Skeletal muscle tissue (tissue), 4 donors: ENCODE results near the gene NRP1. TPM values are rescaled to one million over a fixed set of nuclear protein-coding genes. Genes with fewer than 3 reads are reported as not detected.

Experiments used
- H3K27ac ChIP-seq: one replicate; pipeline ENCODE4 v1.7.0; 2013; ENCODE audit warnings: mild to moderate bottlenecking, low read depth, low read length, inconsistent platforms
- H3K27me3 ChIP-seq, 3 donors: one replicate each; pipeline ENCODE4 v1.7.0; 2013; ENCODE audit warnings: low read length in 3 of 3; ENCODE audit not compliant: control insufficient read depth in 3 of 3, insufficient read depth in 3 of 3
- H3K36me3 ChIP-seq, 3 donors: one replicate each; pipeline ENCODE4 v1.7.0; 2013; ENCODE audit warnings: low read length in 3 of 3; ENCODE audit not compliant: control insufficient read depth in 3 of 3, insufficient read depth in 3 of 3
- H3K4me1 ChIP-seq, 3 donors: one replicate each; pipeline ENCODE4 v1.7.0; 2013; ENCODE audit warnings: low read length in 3 of 3, mild to moderate bottlenecking in 3 of 3; ENCODE audit not compliant: control insufficient read depth in 3 of 3, insufficient read depth in 3 of 3
- H3K4me3 ChIP-seq, 3 donors: one replicate each; pipeline ENCODE4 v1.7.0; 2013; ENCODE audit warnings: low read length in 3 of 3
- H3K9ac ChIP-seq, 3 donors: one replicate each; pipeline ENCODE4 v1.7.0; 2013; ENCODE audit warnings: low read length in 3 of 3, mild to moderate bottlenecking in 3 of 3, moderate library complexity in 2 of 3, low read depth in 1 of 3
- H3K9me3 ChIP-seq, 3 donors: one replicate each; pipeline ENCODE4 v1.7.0; 2013; ENCODE audit warnings: low read length in 3 of 3; ENCODE audit not compliant: control insufficient read depth in 3 of 3
- total RNA-seq: library from RNA; depleted of rRNA; stranded (reverse); fragments of >200 nt; gene quantifications from one replicate; pipeline ENCODE4 v1.2.3, GENCODE V29; 2014
- donor health status: Osteomylitis.

NRP1 gene
- total RNA-seq, 1 donor from 2014 or later: 120 TPM

DNA sequence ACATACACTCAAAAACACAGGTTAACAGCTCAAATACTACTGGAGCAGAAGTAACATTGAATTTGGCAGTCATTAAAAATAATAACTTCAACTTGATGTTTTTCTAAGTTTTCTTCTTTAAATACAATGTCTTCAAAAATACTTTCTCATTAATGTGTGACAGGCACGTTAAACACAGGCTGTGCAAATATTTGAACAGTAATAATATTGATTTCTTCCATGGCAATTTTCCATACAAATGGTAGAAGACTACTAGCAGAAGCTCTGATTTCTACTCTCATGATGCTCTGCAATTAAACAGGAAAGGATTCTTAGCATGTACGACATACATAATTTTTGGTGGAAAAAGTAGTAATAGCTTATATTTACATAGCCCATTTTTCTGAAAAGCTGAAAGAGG is 47.4 kb downstream of the NRP1 start:
- H3K4me1 ChIP-seq: peaks cover 32 to 36% (median 35%) of the 10 kb centered on the region in 3 donors
- no peak overlapping the region for H3K27ac ChIP-seq
- H3K4me3 ChIP-seq: no peak overlapping the region

DNA sequence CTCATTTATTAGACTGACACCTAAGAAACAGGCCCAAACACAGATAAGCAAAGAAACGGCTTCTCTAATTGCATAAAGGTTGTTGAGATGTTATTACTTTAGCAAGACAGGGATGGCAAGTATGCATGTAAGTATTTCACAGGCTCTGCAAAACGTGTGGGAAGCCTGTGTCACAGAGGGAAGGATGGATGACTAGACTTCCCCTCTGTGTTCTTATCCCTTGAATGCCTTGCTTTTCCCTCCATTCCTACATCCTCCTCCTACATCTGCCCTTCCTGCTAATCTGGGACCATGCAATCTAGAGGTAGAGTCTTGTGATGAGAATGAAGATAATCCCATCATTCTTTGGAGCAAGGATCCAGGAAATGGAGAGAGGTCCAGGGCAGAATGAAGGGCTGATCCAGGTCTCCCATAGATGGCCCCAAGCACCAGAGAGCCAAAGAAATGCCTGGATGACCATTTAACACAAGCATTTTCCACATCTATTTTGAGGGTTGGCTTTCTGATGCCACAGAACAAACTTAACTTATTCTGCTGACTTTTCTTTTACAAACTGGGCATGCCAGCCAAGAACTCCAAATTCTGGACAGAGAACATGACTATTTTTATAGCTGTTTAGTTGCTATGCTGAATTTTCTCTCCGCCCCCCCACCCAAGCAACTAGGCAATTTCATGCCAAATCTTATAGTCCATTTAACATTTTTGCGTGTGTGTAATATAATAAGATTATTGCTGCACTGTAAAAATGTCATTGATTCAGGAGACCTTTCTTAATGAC is 48.1 kb downstream of the NRP1 start:
- H3K4me3 ChIP-seq: peak overlapping the region in 1 of 3 donors; percentile 0
- H3K9ac ChIP-seq: no peak overlapping the region
- no peak overlapping the region for H3K27ac ChIP-seq
- H3K9me3 ChIP-seq: no peaks in the 10 kb centered on the region
- no peaks in the 10 kb centered on the region for H3K27me3 ChIP-seq
- H3K36me3 ChIP-seq: peaks cover 0 to 4% (median 2%) of the 10 kb centered on the region in 3 donors
- peaks cover 32 to 36% (median 32%) of the 10 kb centered on the region in 3 donors for H3K4me1 ChIP-seq

More for the DNA sequence above, 47.4 kb downstream of the NRP1 start:
- peaks cover 0 to 3% (median 0%) of the 10 kb centered on the region in 3 donors for H3K36me3 ChIP-seq
- no peaks in the 10 kb centered on the region for H3K27me3 ChIP-seq
- H3K9ac ChIP-seq: no peak overlapping the region
- H3K9me3 ChIP-seq: no peaks in the 10 kb centered on the region

DNA sequence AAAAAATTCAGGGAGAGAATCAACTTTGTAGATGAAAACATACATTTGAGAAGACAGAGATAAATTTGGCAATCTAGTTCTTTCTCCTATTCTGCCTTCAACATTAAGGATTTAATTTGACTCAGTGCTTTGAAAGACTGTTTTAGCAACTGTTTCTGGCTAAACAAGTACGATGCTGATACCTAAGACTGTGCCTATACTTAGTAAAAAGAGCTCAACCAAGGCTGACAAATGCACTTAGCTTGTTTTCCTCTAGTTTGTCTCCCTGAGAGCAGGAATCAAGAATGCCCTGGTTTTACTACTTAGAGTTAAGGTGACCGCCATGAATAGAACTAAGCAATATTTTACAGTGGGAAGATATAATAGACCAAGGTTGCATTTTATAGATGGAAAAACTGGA is 49.5 kb downstream of the NRP1 start:
- Histone ChIP-seq H3K4me3 (no peak overlapping the region), H3K27ac (no peak overlapping the region), H3K27me3 (no peaks in the 10 kb centered on the region), H3K36me3 (peaks cover 0 to 6% (median 2%) of the 10 kb centered on the region in 3 donors), H3K4me1 (peaks cover 29 to 32% (median 31%) of the 10 kb centered on the region in 3 donors), H3K9me3 (no peaks in the 10 kb centered on the region), H3K9ac (no peak overlapping the region)

DNA sequence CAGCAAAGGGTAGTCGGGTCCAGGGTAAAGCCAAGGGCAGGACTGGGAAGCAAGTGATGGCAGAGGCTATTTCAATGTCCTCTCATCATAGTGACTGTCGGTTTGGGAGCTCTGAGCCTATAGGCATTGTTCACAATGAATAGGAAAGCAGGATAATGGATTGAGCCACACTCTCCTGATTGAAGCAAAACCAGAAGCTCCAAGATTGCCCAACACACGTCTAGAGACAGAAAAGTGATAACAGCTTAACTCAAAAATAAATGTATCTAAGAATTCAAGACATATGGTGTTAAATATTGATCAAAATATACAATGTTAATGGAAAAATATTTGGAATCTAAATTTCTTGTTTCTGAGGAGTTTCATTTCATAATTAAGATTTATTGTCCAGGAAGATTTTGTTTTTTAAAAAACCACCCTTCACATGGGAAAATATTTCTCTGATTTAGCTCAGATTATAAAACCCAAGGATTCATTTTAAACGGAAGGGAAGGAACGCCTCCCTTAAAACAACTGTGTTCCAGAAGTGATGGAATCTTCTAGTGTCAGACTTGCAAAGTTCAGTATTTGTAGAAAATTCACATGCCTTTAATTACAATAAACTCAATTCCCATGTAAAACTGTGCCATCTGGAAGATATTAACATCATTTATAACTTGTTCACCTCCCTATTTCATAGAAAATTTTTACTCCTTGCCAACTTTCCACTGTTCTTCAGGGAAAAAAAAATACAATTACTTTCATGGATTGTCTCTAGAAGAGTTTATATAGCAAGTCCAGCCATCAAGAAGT is 54.5 kb downstream of the NRP1 start:
- Histone ChIP-seq H3K9me3 (no peaks in the 10 kb centered on the region), H3K9ac (no peak overlapping the region), H3K27me3 (no peaks in the 10 kb centered on the region), H3K4me1 (peaks cover 9 to 13% (median 9%) of the 10 kb centered on the region in 3 donors), H3K4me3 (no peak overlapping the region), H3K27ac (no peak overlapping the region), H3K36me3 (peaks cover 0 to 14% (median 7%) of the 10 kb centered on the region in 3 donors)

DNA sequence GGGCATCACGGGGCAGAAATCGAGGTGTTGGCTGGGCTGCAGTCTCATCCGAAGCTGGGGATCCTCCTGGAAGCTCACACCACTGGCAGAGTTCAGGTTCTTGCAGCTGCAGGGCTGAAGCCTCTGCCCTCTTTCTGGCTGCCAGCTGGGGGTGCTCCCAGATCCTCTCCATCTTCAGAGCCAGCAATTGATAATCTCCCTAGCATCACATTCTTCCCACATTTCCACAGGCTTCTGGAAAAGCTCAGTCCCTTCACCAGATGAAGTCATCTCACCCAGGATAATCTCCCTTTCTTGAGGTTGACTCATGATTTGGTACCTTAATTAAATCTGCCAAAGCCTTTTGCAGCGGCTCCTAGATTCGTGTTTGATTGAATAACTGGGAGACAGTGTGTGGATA is 55.2 kb downstream of the NRP1 start:
- H3K9ac ChIP-seq: no peak overlapping the region
- H3K36me3 ChIP-seq: peaks cover 0 to 14% (median 7%) of the 10 kb centered on the region in 3 donors
- H3K4me1 ChIP-seq: peaks cover 4 to 13% (median 9%) of the 10 kb centered on the region in 3 donors

DNA sequence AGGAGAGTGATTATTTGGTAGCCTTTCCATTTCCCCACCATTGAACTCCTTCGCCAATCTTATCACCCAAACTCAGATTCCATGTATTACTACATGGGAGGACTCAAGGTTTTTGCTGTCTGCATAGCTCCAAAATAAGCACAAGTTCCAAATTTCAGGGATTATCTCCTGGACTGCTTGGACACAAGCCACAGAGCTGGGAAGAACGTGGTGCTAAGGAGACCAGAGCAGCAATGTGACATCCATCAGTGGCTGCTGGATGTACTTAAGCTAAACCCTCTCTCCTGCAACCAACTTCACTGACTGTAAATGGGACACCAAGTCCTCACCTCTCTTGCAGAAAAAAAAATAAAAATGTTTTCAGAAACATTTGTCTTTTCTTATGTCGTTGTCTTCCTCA is 56.3 kb downstream of the NRP1 start:
- H3K4me1 ChIP-seq: peaks cover 10 to 21% (median 18%) of the 10 kb centered on the region in 3 donors

More for the DNA sequence above, 55.2 kb downstream of the NRP1 start:
- Histone ChIP-seq H3K4me3 (no peak overlapping the region), H3K27me3 (no peaks in the 10 kb centered on the region), H3K9me3 (no peaks in the 10 kb centered on the region), H3K27ac (no peak overlapping the region)

DNA sequence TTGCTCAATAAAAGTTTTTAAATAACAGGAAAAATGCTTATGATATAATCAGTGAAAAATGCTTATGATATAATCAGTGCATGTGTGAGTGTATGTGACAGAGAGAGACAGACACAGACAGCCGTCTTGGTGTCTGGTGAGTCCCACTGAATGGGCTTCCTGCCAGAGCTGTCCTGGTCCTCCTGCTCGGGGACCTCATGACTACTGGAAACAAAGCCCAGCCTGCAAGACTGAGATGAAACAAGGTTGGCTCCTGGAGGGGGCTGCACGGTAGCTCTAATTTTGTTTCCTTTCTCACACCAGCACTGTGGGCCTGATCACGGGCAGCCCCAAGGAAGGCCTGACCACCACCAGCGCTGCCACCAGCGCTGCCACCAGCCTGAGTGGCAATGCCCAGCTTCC is 57.3 kb downstream of the NRP1 start:
- H3K4me3 ChIP-seq: no peak overlapping the region
- H3K9me3 ChIP-seq: no peaks in the 10 kb centered on the region
- peak overlapping the region; percentile 28 for H3K27ac ChIP-seq
- H3K9ac ChIP-seq: no peak overlapping the region
- peaks cover 0 to 14% (median 7%) of the 10 kb centered on the region in 3 donors for H3K36me3 ChIP-seq
- no peaks in the 10 kb centered on the region for H3K27me3 ChIP-seq
- peaks cover 18 to 31% (median 26%) of the 10 kb centered on the region in 3 donors for H3K4me1 ChIP-seq

More for the DNA sequence above, 56.3 kb downstream of the NRP1 start:
- Histone ChIP-seq H3K36me3 (peaks cover 0 to 14% (median 7%) of the 10 kb centered on the region in 3 donors), H3K27me3 (no peaks in the 10 kb centered on the region), H3K9me3 (no peaks in the 10 kb centered on the region), H3K9ac (no peak overlapping the region), H3K4me3 (no peak overlapping the region), H3K27ac (no peak overlapping the region)

DNA sequence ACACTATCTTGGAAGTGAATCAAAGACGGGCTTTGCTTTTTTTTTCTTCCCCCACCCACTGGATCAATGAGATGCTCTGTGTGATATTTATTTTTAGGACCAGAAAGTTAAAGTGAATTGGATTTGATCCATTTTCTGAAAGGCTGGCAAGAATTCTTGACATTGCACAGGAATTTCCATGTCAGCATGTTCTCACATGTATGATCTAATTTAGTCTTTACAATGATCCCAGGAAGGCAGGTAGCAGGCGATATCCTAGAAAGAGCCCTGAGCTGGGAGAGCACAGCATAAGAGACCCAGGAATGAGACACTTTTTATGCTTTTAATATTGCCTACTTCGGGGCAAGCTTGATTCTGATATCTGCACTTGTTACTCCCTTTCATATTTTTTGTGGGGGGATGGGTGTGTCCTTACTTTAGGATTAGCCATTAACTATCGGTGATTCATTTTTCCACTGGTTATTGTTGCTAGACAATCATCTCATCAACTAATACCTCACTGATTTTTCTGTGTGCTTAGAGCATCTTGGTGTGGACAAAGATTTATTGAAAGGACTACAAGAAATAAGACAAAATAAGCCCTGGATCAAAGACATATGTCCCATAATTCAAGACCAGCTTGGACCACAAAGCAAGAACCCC is 58.1 kb downstream of the NRP1 start:
- peaks cover 0 to 10% (median 5%) of the 10 kb centered on the region in 3 donors for H3K36me3 ChIP-seq
- H3K9me3 ChIP-seq: no peaks in the 10 kb centered on the region
- H3K4me1 ChIP-seq: peaks cover 23 to 33% (median 27%) of the 10 kb centered on the region in 3 donors
- no peak overlapping the region for H3K27ac ChIP-seq
- no peak overlapping the region for H3K4me3 ChIP-seq
- no peaks in the 10 kb centered on the region for H3K27me3 ChIP-seq
- no peak overlapping the region for H3K9ac ChIP-seq

DNA sequence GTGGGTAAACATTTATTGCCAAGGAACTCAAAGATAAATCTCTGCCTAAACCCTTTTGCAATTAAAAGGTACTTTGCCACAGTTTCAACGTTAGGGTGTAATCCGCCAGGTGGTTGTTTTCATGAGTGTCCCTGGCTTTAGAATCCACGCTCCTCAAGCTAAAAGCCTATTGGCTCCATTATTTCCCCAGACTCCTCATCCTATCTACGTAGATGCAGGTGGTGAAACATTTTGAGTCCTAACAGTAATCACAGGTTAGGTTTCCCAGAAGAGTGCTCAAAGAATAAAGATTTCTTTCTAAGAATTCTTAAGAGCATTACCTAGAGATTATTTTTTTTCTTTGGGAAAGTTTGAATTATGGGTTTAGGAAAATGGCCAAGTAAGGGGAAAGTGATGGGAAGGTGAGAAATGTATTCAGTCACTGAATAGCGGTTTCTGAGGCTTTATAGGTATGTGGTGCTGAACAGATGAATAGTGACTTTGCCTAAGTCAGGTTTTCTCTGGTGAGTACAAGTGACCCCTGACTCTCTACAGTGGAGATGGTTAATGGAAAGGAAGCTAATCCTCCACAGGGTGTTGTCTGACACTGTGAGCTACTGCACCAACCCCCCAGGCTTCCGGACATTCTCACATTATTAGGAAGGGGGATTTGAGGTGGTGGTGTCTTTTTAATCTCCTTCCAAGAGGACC is 60.2 kb downstream of the NRP1 start:
- Histone ChIP-seq H3K27me3 (no peaks in the 10 kb centered on the region), H3K4me1 (peaks cover 23 to 30% (median 27%) of the 10 kb centered on the region in 3 donors), H3K9ac (peak overlapping the region in 1 of 3 donors; percentile 46)

More for the DNA sequence above, 60.2 kb downstream of the NRP1 start:
- Histone ChIP-seq H3K36me3 (peaks cover 5 to 14% (median 9%) of the 10 kb centered on the region in 3 donors), H3K4me3 (no peak overlapping the region), H3K27ac (peak overlapping the region; percentile 84), H3K9me3 (no peaks in the 10 kb centered on the region)
